Hepatocyte (in vitro differentiated cells): Measurements from ENCODE around the gene ARID5A. TPM values are rescaled to one million over a fixed set of nuclear protein-coding genes. Genes with fewer than 3 reads are reported as not detected.

Source experiments
- DNase-seq: peaks from one replicate; pipeline ENCODE4 v3.0.0-alpha.2; 2016; ENCODE audit warnings: low spot score
- H2AFZ ChIP-seq: fragments of 200-600 bp; sonication (generic); 2 replicates; pipeline ENCODE4 v1.6.0; 2016; ENCODE audit warnings: antibody characterized with exemption, mild to moderate bottlenecking
- H3K27ac ChIP-seq: fragments of 200-600 bp; sonication (generic); 2 replicates; pipeline ENCODE4 v1.5.1; 2016; ENCODE audit warnings: mild to moderate bottlenecking
- H3K27me3 ChIP-seq: fragments of 200-600 bp; sonication (generic); 2 replicates; pipeline ENCODE4 v1.6.1; 2016
- H3K36me3 ChIP-seq: fragments of 200-600 bp; sonication (generic); replicated peaks from 2 replicates; pipeline ENCODE4 v1.5.1; 2016; ENCODE audit warnings: low read depth; ENCODE audit not compliant: insufficient read depth
- H3K4me1 ChIP-seq: fragments of 200-600 bp; sonication (generic); 2 replicates; pipeline ENCODE4 v1.5.1; 2016; ENCODE audit warnings: mild to moderate bottlenecking, moderate library complexity; ENCODE audit not compliant: insufficient read depth
- H3K4me2 ChIP-seq: fragments of 200-600 bp; sonication (generic); 2 replicates; pipeline ENCODE4 v1.6.0; 2016
- H3K4me3 ChIP-seq: fragments of 200-600 bp; sonication (generic); 2 replicates; pipeline ENCODE4 v1.5.1; 2016; ENCODE audit warnings: mild to moderate bottlenecking
- H3K79me2 ChIP-seq: fragments of 200-600 bp; sonication (generic); 2 replicates; pipeline ENCODE4 v1.6.0; 2017; ENCODE audit warnings: mild to moderate bottlenecking
- H3K9me2 ChIP-seq: fragments of 200-600 bp; sonication (generic); replicated peaks from 2 replicates; pipeline ENCODE4 v1.6.0; 2017; ENCODE audit warnings: mild to moderate bottlenecking; ENCODE audit not compliant: insufficient read depth
- H3K9me3 ChIP-seq: fragments of 200-600 bp; sonication (generic); 2 replicates; pipeline ENCODE4 v1.5.1; 2016; ENCODE audit warnings: low read depth, mild to moderate bottlenecking
- H4K20me1 ChIP-seq: fragments of 200-600 bp; sonication (generic); 2 replicates; pipeline ENCODE4 v1.6.0; 2016; ENCODE audit warnings: mild to moderate bottlenecking; ENCODE audit not compliant: insufficient read depth, poor library complexity, severe bottlenecking
- CTCF ChIP-seq: fragments of 200-600 bp; sonication (generic); IDR thresholded peaks from 2 replicates; pipeline ENCODE4 v1.5.1; 2016; ENCODE audit warnings: antibody characterized with exemption, mild to moderate bottlenecking; ENCODE audit not compliant: poor library complexity
- EZH2 ChIP-seq: fragments of 200-600 bp; sonication (generic); IDR thresholded peaks from 2 replicates; pipeline ENCODE4 v1.6.1; 2016; ENCODE audit warnings: antibody characterized with exemption, mild to moderate bottlenecking, borderline replicate concordance
- EZH2phosphoT487 ChIP-seq: fragments of 200-600 bp; sonication (generic); IDR thresholded peaks from one replicate; pipeline ENCODE4 v1.6.1; 2018; ENCODE audit warnings: antibody characterized with exemption, mild to moderate bottlenecking, low read depth, moderate library complexity; ENCODE audit not compliant: unreplicated experiment, severe bottlenecking
- WGBS: methylation state at CpG from one replicate; pipeline ENCODE4 v1.1.6; 2016; ENCODE audit warnings: low lambda C conversion rate; ENCODE audit errors: missing lambda C conversion rate; 5-methylcytosine and 5-hydroxymethylcytosine counted together
- polyA plus RNA-seq: library from polyadenylated mRNA; unstranded; fragments of >200 nt; fragmentation: Nextera tagmentation; extraction: Ambion mirVana; gene quantifications from 2 replicates; pipeline ENCODE4 v1.2.1, GENCODE V29; 2016
- total RNA-seq: library from RNA; depleted of rRNA; stranded (reverse); fragments of >200 nt; gene quantifications from 2 replicates; pipeline ENCODE4 v1.2.3, GENCODE V29; 2014

ARID5A gene
- total and polyA plus RNA-seq, 2 experiments from 2014 or later, result 6.9 to 13.3 TPM

GRCh38 chr2:96596596-96596995 lies 60.0 kb downstream of the ARID5A start:
- no peak for DNase-seq
- no peak overlapping the region for H3K4me2 ChIP-seq
- H3K9me2 ChIP-seq, result no peaks in the 10 kb centered on the region
- H3K79me2 ChIP-seq, result no peaks in the 10 kb centered on the region
- no peaks in the 10 kb centered on the region for H4K20me1 ChIP-seq
- H2AFZ ChIP-seq, result no peak overlapping the region
- H3K4me3 ChIP-seq, result no peak overlapping the region
- H3K27ac ChIP-seq, result no peak overlapping the region
- H3K4me1 ChIP-seq, result no peaks in the 10 kb centered on the region
- no peaks in the 10 kb centered on the region for H3K9me3 ChIP-seq
- TF ChIP-seq CTCF (no peak), EZH2phosphoT487 (no peak), EZH2 (no peak)
- H3K36me3 ChIP-seq, result no peaks in the 10 kb centered on the region
- no peaks in the 10 kb centered on the region for H3K27me3 ChIP-seq

- Histone ChIP-seq H3K4me2 (no peak overlapping the region), H3K36me3 (no peaks in the 10 kb centered on the region), H3K27ac (no peak overlapping the region), H3K4me1 (no peaks in the 10 kb centered on the region), H2AFZ (no peak overlapping the region), H3K9me2 (no peaks in the 10 kb centered on the region), H3K4me3 (no peak overlapping the region), H4K20me1 (no peaks in the 10 kb centered on the region), H3K9me3 (no peaks in the 10 kb centered on the region), H3K79me2 (no peaks in the 10 kb centered on the region), H3K27me3 (no peaks in the 10 kb centered on the region)
- DNase-seq, result no peak
- TF ChIP-seq CTCF (no peak), EZH2 (no peak), EZH2phosphoT487 (no peak)
- WGBS, result 97% methylated on average over 2 of the region's 2 CpGs
Observed at GRCh38 chr2:96599941-96600340, 63.4 kb downstream of the ARID5A start.

- H3K36me3 ChIP-seq, result no peaks in the 10 kb centered on the region
- H2AFZ ChIP-seq, result no peak overlapping the region
- peak overlapping the region; percentile 69 for H3K27ac ChIP-seq
- H3K4me1 ChIP-seq, result no peaks in the 10 kb centered on the region
- DNase-seq, result peak; percentile 49
- no peaks in the 10 kb centered on the region for H3K9me2 ChIP-seq
- H3K4me2 ChIP-seq, result no peak overlapping the region
- no peak for TF ChIP-seq EZH2phosphoT487
- H4K20me1 ChIP-seq, result no peaks in the 10 kb centered on the region
- H3K9me3 ChIP-seq, result no peaks in the 10 kb centered on the region
- no peak overlapping the region for H3K4me3 ChIP-seq
- no peaks in the 10 kb centered on the region for H3K79me2 ChIP-seq
- no peaks in the 10 kb centered on the region for H3K27me3 ChIP-seq
- WGBS, result 90% methylated on average over 8 of the region's 8 CpGs
Observed at GRCh38 chr2:96601382-96602292, 65.1 kb downstream of the ARID5A start.

Other genes starting within 250 kb of the ARID5A start
- gene SNRNP200, start 231.2 kb upstream of the ARID5A start, total RNA-seq, result 56.3 and 60.9 TPM in 2 replicates
- gene SNRNP200, start 231.2 kb upstream of the ARID5A start, polyA plus RNA-seq, result 59.8 and 64.1 TPM in 2 replicates
- 2.0 TPM in 2 replicates for gene ITPRIPL1, start 211.4 kb upstream of the ARID5A start, total RNA-seq
- gene ITPRIPL1, start 211.4 kb upstream of the ARID5A start, polyA plus RNA-seq, result 0.83 and 1.9 TPM in 2 replicates
- 5.0 and 6.6 TPM in 2 replicates for gene NCAPH, start 201.0 kb upstream of the ARID5A start, total RNA-seq
- 3.5 and 7.0 TPM in 2 replicates for gene NCAPH, start 201.0 kb upstream of the ARID5A start, polyA plus RNA-seq
- 6.2 and 8.1 TPM in 2 replicates for gene NEURL3, start 31.4 kb upstream of the ARID5A start, total RNA-seq
- gene NEURL3, start 31.4 kb upstream of the ARID5A start, polyA plus RNA-seq, result 1.8 and 10.5 TPM in 2 replicates
- 26.7 and 27.7 TPM in 2 replicates for gene KANSL3, start 101.6 kb downstream of the ARID5A start, total RNA-seq
- gene KANSL3, start 101.6 kb downstream of the ARID5A start, polyA plus RNA-seq, result 18.4 and 20.4 TPM in 2 replicates
- gene FER1L5, start 106.0 kb downstream of the ARID5A start, total RNA-seq, result 0.10 and 0.28 TPM in 2 replicates
- gene FER1L5, start 106.0 kb downstream of the ARID5A start, polyA plus RNA-seq, result 0.21 and 0.33 TPM in 2 replicates
- 35.6 and 44.4 TPM in 2 replicates for gene LMAN2L, start 203.3 kb downstream of the ARID5A start, total RNA-seq
- gene LMAN2L, start 203.3 kb downstream of the ARID5A start, polyA plus RNA-seq, result 44.6 and 46.7 TPM in 2 replicates
- 10.8 and 11.0 TPM in 2 replicates for gene CNNM4, start 224.2 kb downstream of the ARID5A start, total RNA-seq
- 8.8 and 11.3 TPM in 2 replicates for gene CNNM4, start 224.2 kb downstream of the ARID5A start, polyA plus RNA-seq